NCI-H146 treated with DMSO at 0.1 percent for 48 hours (cell line): ENCODE data around the gene CLTCL1.

Experiments used
- DNase-seq: peaks from one replicate; lab custom pipeline; 2025; ENCODE audit not compliant: unreplicated experiment; lab: John Stamatoyannopoulos, UW

The CLTCL1 gene

GRCh38 chr22:19253143-19253542 lies 38.4 kb downstream of the CLTCL1 start:
- DNase-seq, result no peak

GRCh38 chr22:19244600-19245352 lies 46.7 kb downstream of the CLTCL1 start:
- DNase-seq, result no peak

- DNase-seq, result no peak
Observed at GRCh38 chr22:19242699-19243098, 48.8 kb downstream of the CLTCL1 start.

GRCh38 chr22:19241593-19241906 lies 50.0 kb downstream of the CLTCL1 start:
- no peak for DNase-seq

- no peak for DNase-seq
Observed at GRCh38 chr22:19240813-19241592, 50.5 kb downstream of the CLTCL1 start.

GRCh38 chr22:19239464-19239863 lies 52.1 kb downstream of the CLTCL1 start:
- no peak for DNase-seq

- DNase-seq, result no peak
Observed at GRCh38 chr22:19238900-19239299, 52.6 kb downstream of the CLTCL1 start.

GRCh38 chr22:19235874-19236273 lies 55.6 kb downstream of the CLTCL1 start:
- no peak for DNase-seq

GRCh38 chr22:19234126-19234896 lies 57.2 kb downstream of the CLTCL1 start:
- DNase-seq, result no peak

GRCh38 chr22:19233189-19233661 lies 58.3 kb downstream of the CLTCL1 start:
- DNase-seq, result no peak

- DNase-seq, result peak; percentile 76
Observed at GRCh38 chr22:19232623-19233022, 58.9 kb downstream of the CLTCL1 start.

GRCh38 chr22:19231986-19232385 lies 59.5 kb downstream of the CLTCL1 start:
- no peak for DNase-seq

GRCh38 chr22:19229600-19229999 lies 61.9 kb downstream of the CLTCL1 start:
- DNase-seq, result no peak

- no peak for DNase-seq
Observed at GRCh38 chr22:19228179-19228578, 63.3 kb downstream of the CLTCL1 start.

- no peak for DNase-seq
Observed at GRCh38 chr22:19226428-19226827, 65.1 kb downstream of the CLTCL1 start.

GRCh38 chr22:19225560-19225959 lies 66.0 kb downstream of the CLTCL1 start:
- DNase-seq, result no peak

GRCh38 chr22:19224985-19225384 lies 66.5 kb downstream of the CLTCL1 start:
- DNase-seq, result no peak

GRCh38 chr22:19224557-19224956 lies 67.0 kb downstream of the CLTCL1 start:
- DNase-seq, result no peak

- DNase-seq, result no peak
Observed at GRCh38 chr22:19223617-19224016, 67.9 kb downstream of the CLTCL1 start.

- DNase-seq, result no peak
Observed at GRCh38 chr22:19223110-19223509, 68.4 kb downstream of the CLTCL1 start.

GRCh38 chr22:19222242-19223005 lies 69.1 kb downstream of the CLTCL1 start:
- DNase-seq, result no peak
